OCI-LY7 (cell line): Measurements from ENCODE around the gene SLC16A10. TPM values are rescaled to one million over a fixed set of nuclear protein-coding genes. Genes with fewer than 3 reads are reported as not detected.

ENCODE experiments used
- BruUV-seq: library from RNA; stranded (reverse); fragments of 400-500 nt; replicated peaks from 2 replicates; lab custom pipeline; 2021; lab: Mats Ljungman, UMichigan
- CTCF ChIA-PET: fragments of 300-600 bp; sonication (Branson Sonifier 250); formaldehyde crosslinking; loops from one replicate; lab custom pipeline; 2022; ENCODE audit warnings: antibody characterized with exemption; ENCODE audit not compliant: unreplicated experiment; lab: Charles Lee
- POLR2A ChIA-PET: fragments of 300-600 bp; sonication (Branson Sonifier 250); formaldehyde crosslinking; loops from one replicate; lab custom pipeline; 2022; ENCODE audit warnings: antibody characterized with exemption; lab: Charles Lee
- DNase-seq: peaks from one replicate; pipeline ENCODE4 v3.0.0-alpha.2; 2015; ENCODE audit warnings: low spot score
- H2AFZ ChIP-seq: fragments of 200-600 bp; sonication (generic), shearing (Covaris generic); 2 replicates; pipeline ENCODE4 v1.6.1; 2014; ENCODE audit warnings: mild to moderate bottlenecking, antibody characterized with exemption, low read length, moderate library complexity
- H3K27ac ChIP-seq: fragments of 200-600 bp; sonication (generic); 2 replicates; pipeline ENCODE4 v1.5.1; 2014; ENCODE audit warnings: mixed run types, low read depth, mild to moderate bottlenecking, moderate library complexity, low read length, inconsistent platforms; ENCODE audit not compliant: poor library complexity, severe bottlenecking
- H3K36me3 ChIP-seq: fragments of 200-600 bp; sonication (generic); 2 replicates; pipeline ENCODE4 v1.6.1; 2014; ENCODE audit warnings: mild to moderate bottlenecking, antibody characterized with exemption, low read length, moderate library complexity, mixed read lengths; ENCODE audit not compliant: insufficient read depth
- H3K4me1 ChIP-seq: fragments of 200-600 bp; sonication (generic); 2 replicates; pipeline ENCODE4 v1.5.1; 2014; ENCODE audit warnings: mild to moderate bottlenecking, low read length; ENCODE audit not compliant: insufficient read depth, poor library complexity, severe bottlenecking
- H3K4me2 ChIP-seq: fragments of 200-600 bp; sonication (generic); 2 replicates; pipeline ENCODE4 v1.6.1; 2014; ENCODE audit warnings: mild to moderate bottlenecking, low read length
- H3K4me3 ChIP-seq: fragments of 200-600 bp; sonication (generic); 2 replicates; pipeline ENCODE4 v1.5.1; 2014; ENCODE audit warnings: mild to moderate bottlenecking, low read depth, low read length; ENCODE audit not compliant: poor library complexity, severe bottlenecking
- H3K79me2 ChIP-seq: fragments of 200-600 bp; sonication (generic); 2 replicates; pipeline ENCODE4 v1.6.1; 2016; ENCODE audit warnings: low read depth, mild to moderate bottlenecking, low read length, moderate library complexity, mixed read lengths; ENCODE audit not compliant: insufficient read depth
- H3K9me2 ChIP-seq: fragments of 200-600 bp; sonication (generic); 2 replicates; pipeline ENCODE4 v1.6.1; 2016; ENCODE audit warnings: mild to moderate bottlenecking, low read length, mixed read lengths; ENCODE audit not compliant: insufficient read depth
- H3K9me3 ChIP-seq: fragments of 200-600 bp; sonication (generic); 2 replicates; pipeline ENCODE4 v1.6.1; 2014; ENCODE audit warnings: mild to moderate bottlenecking, mixed run types, low read length, mixed read lengths
- H4K20me1 ChIP-seq: fragments of 200-600 bp; sonication (generic); 2 replicates; pipeline ENCODE4 v1.6.1; 2014; ENCODE audit warnings: mild to moderate bottlenecking, antibody characterized with exemption, low read length, moderate library complexity, mixed read lengths; ENCODE audit not compliant: insufficient read depth
- CTCF ChIP-seq: fragments of 200-600 bp; sonication (generic); conservative IDR thresholded peaks from 2 replicates; pipeline ENCODE4 v1.5.1; 2014; ENCODE audit warnings: mild to moderate bottlenecking, antibody characterized with exemption, low read length, moderate library complexity, mixed read lengths
- EZH2phosphoT487 ChIP-seq: fragments of 200-600 bp; sonication (generic); IDR thresholded peaks from 2 replicates; pipeline ENCODE4 v1.6.1; 2018; ENCODE audit warnings: low read depth, borderline replicate concordance, mild to moderate bottlenecking, mixed run types, antibody characterized with exemption, low read length, moderate library complexity, mixed read lengths
- intact Hi-C: fragments of 100-400 bp; cut with micrococcal nuclease; formaldehyde crosslinking; loops from one replicate; pipeline ENCODE4 v1.10.0; 2022; ENCODE audit not compliant: unreplicated experiment
- total RNA-seq, 2 experiments: library from RNA; depleted of rRNA in 1 of 2; stranded (reverse); fragments of >200 nt in 1 of 2; shearing (Covaris generic) in 1 of 2; gene quantifications; 2 replicates each; pipeline ENCODE4 v1.2.3, GENCODE V29; 2014 to 2022

The SLC16A10 gene
- total RNA-seq, 2 experiments from 2014 or later, result not detected

GRCh38 chr6:111183702-111184517, 96.6 kb downstream of the SLC16A10 start:
- no TSS peak for BruUV-seq
- H3K9me3 ChIP-seq, result no peaks in the 10 kb centered on the region
- DNase-seq, result no peak
- no peaks in the 10 kb centered on the region for H4K20me1 ChIP-seq
- TF ChIP-seq EZH2phosphoT487 (no peak), CTCF (no peak)
- H3K79me2 ChIP-seq, result no peaks in the 10 kb centered on the region
- intact Hi-C loops, result no loop called here
- POLR2A ChIA-PET, result interaction anchor here (0.6 kb wide), 1 partner anchor 135 kb away, joined by 3 read pairs; no protein-coding TSS in a partner anchor
- no peak overlapping the region for H3K27ac ChIP-seq
- H3K4me3 ChIP-seq, result no peak overlapping the region
- H2AFZ ChIP-seq, result no peak overlapping the region
- CTCF ChIA-PET, result no interaction called here
- H3K4me1 ChIP-seq, result no peaks in the 10 kb centered on the region
- H3K9me2 ChIP-seq, result no peaks in the 10 kb centered on the region; the same call in 1 of the 2 replicates
- no peak overlapping the region for H3K4me2 ChIP-seq
- no peaks in the 10 kb centered on the region for H3K36me3 ChIP-seq

GRCh38 chr6:111184827-111185532, 97.7 kb downstream of the SLC16A10 start:
- DNase-seq, result no peak
- no peaks in the 10 kb centered on the region for H3K4me1 ChIP-seq
- H4K20me1 ChIP-seq, result no peaks in the 10 kb centered on the region
- TF ChIP-seq CTCF (no peak), EZH2phosphoT487 (no peak)
- no peak overlapping the region for H3K27ac ChIP-seq
- H3K4me2 ChIP-seq, result no peak overlapping the region
- BruUV-seq, result no TSS peak
- H3K36me3 ChIP-seq, result no peaks in the 10 kb centered on the region
- no peak overlapping the region for H2AFZ ChIP-seq
- CTCF ChIA-PET, result no interaction called here
- H3K9me3 ChIP-seq, result no peaks in the 10 kb centered on the region
- H3K4me3 ChIP-seq, result no peak overlapping the region
- intact Hi-C loops, result no loop called here
- POLR2A ChIA-PET, result interaction anchor here (0.6 kb wide), 1 partner anchor 136 kb away, joined by 3 read pairs; no protein-coding TSS in a partner anchor
- no peaks in the 10 kb centered on the region for H3K79me2 ChIP-seq
- no peaks in the 10 kb centered on the region; the same call in 1 of the 2 replicates for H3K9me2 ChIP-seq
